Measurements from ENCODE around the gene MBTD1. TPM values are rescaled to one million over a fixed set of nuclear protein-coding genes. Genes with fewer than 3 reads are reported as not detected.

The MBTD1 gene
- total and polyA plus RNA-seq, 10 of the 15 experiments (the other 5 are each of a cell fraction or from before 2014, with no cell fraction given): 1.3 to 16.7 (median 9.5) TPM

DNA sequence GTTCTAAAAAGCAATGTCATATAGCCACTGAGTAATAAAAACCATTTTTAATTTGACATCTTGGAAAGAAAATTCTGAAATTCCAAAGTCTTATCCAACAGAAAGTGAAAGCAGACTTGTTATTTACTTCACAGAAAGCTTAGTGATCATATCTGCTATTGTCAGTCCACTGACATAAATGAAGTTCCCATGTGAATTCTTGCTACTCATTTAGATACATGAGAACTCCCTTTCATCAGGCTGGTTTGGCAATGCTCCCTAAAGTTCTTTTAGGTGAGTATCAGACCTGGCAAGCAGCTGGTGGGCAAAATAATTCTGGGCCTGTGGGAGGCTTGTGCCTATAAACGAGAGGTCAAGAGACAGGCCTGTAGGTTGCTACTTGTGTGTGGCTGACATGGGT is 70.2 kb downstream of the MBTD1 start:
- ChIA-PET CTCF (no interaction called here), POLR2A (no interaction called here), RAD21 (ENCODE audit: unreplicated experiment) (no interaction called here), SMC1A (ENCODE audit: uncharacterized antibody, unreplicated experiment) (no interaction called here)
- ATAC-seq (no peak), DNase-seq (ENCODE audit: low read depth, low spot score) (no peak), FAIRE-seq (no peak)
- Histone ChIP-seq H3K9me3 (replicated peaks; ENCODE audit: control insufficient read depth, insufficient read depth, low read length) (no peaks in the 10 kb centered on the region), H3K4me2 (ENCODE audit: control insufficient read depth, insufficient read depth) (no peak overlapping the region), H3K4me3 (no peak overlapping the region), H3K79me2 (ENCODE audit: control insufficient read depth, insufficient read depth, low read length) (no peaks in the 10 kb centered on the region), H3K27ac (ENCODE audit: control insufficient read depth, insufficient read depth) (no peak overlapping the region), H3K4me1 (ENCODE audit: control insufficient read depth, insufficient read depth, low read length) (no peaks in the 10 kb centered on the region), H4K20me1 (ENCODE audit: control insufficient read depth, insufficient read depth) (no peaks in the 10 kb centered on the region), H3K36me3 (ENCODE audit: control insufficient read depth in 2 of 2, insufficient read depth in 2 of 2, low read length in 1 of 2) (peaks cover 2 to 23% of the 10 kb centered on the region in 2 experiments), H3K27me3 (replicated peaks in 1 of 2; ENCODE audit: control insufficient read depth in 2 of 2, insufficient read depth in 2 of 2, low read length in 1 of 2) (no peaks in the 10 kb centered on the region), H3K9ac (ENCODE audit: control insufficient read depth, insufficient read depth, low read length) (no peak overlapping the region), H2AFZ (ENCODE audit: control insufficient read depth, low read depth, low read length) (no peak overlapping the region)
- BruUV-seq (replicated peaks): no TSS peak
- in situ Hi-C loops (cut with MboI): loop anchor here (10.0 kb wide), 1 partner anchor 345 kb away; no protein-coding TSS in a partner anchor
- TF ChIP-seq, protein P1, sequence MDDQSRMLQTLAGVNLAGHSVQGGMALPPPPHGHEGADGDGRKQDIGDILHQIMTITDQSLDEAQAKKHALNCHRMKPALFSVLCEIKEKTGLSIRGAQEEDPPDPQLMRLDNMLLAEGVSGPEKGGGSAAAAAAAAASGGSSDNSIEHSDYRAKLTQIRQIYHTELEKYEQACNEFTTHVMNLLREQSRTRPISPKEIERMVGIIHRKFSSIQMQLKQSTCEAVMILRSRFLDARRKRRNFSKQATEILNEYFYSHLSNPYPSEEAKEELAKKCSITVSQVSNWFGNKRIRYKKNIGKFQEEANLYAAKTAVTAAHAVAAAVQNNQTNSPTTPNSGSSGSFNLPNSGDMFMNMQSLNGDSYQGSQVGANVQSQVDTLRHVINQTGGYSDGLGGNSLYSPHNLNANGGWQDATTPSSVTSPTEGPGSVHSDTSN (IDR thresholded peaks at IDR 0.05; ENCODE audit: insufficient replicate concordance, low read depth, low read length): no peak
- TF ChIP-seq, protein P2, sequence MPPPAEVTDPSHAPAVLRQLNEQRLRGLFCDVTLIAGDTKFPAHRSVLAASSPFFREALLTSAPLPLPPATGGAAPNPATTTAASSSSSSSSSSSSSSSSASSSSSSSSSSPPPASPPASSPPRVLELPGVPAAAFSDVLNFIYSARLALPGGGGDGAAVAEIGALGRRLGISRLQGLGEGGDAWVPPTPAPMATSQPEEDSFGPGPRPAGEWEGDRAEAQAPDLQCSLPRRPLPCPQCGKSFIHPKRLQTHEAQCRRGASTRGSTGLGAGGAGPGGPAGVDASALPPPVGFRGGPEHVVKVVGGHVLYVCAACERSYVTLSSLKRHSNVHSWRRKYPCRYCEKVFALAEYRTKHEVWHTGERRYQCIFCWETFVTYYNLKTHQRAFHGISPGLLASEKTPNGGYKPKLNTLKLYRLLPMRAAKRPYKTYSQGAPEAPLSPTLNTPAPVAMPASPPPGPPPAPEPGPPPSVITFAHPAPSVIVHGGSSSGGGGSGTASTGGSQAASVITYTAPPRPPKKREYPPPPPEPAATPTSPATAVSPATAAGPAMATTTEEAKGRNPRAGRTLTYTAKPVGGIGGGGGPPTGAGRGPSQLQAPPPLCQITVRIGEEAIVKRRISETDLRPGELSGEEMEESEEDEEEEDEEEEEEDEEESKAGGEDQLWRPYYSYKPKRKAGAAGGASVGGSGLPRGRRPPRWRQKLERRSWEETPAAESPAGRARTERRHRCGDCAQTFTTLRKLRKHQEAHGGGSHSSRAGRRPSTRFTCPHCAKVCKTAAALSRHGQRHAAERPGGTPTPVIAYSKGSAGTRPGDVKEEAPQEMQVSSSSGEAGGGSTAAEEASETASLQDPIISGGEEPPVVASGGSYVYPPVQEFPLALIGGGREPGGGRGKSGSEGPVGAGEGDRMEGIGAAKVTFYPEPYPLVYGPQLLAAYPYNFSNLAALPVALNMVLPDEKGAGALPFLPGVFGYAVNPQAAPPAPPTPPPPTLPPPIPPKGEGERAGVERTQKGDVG (CRISPR knock-in tag; IDR thresholded peaks at IDR 0.05): no peak
- TF ChIP-seq EZH2 (IDR thresholded peaks at IDR 0.05; ENCODE audit: borderline replicate concordance, control insufficient read depth, low read depth, low read length) (no peak), CEBPB (IDR thresholded peaks at IDR 0.05; ENCODE audit: borderline replicate concordance in 1 of 2, low read depth in 2 of 2, low read length in 2 of 2) (no peak), SIX5 (IDR thresholded peaks at IDR 0.05; ENCODE audit: low read depth, low read length, severe bottlenecking) (no peak)
- TF ChIP-seq, protein P3, sequence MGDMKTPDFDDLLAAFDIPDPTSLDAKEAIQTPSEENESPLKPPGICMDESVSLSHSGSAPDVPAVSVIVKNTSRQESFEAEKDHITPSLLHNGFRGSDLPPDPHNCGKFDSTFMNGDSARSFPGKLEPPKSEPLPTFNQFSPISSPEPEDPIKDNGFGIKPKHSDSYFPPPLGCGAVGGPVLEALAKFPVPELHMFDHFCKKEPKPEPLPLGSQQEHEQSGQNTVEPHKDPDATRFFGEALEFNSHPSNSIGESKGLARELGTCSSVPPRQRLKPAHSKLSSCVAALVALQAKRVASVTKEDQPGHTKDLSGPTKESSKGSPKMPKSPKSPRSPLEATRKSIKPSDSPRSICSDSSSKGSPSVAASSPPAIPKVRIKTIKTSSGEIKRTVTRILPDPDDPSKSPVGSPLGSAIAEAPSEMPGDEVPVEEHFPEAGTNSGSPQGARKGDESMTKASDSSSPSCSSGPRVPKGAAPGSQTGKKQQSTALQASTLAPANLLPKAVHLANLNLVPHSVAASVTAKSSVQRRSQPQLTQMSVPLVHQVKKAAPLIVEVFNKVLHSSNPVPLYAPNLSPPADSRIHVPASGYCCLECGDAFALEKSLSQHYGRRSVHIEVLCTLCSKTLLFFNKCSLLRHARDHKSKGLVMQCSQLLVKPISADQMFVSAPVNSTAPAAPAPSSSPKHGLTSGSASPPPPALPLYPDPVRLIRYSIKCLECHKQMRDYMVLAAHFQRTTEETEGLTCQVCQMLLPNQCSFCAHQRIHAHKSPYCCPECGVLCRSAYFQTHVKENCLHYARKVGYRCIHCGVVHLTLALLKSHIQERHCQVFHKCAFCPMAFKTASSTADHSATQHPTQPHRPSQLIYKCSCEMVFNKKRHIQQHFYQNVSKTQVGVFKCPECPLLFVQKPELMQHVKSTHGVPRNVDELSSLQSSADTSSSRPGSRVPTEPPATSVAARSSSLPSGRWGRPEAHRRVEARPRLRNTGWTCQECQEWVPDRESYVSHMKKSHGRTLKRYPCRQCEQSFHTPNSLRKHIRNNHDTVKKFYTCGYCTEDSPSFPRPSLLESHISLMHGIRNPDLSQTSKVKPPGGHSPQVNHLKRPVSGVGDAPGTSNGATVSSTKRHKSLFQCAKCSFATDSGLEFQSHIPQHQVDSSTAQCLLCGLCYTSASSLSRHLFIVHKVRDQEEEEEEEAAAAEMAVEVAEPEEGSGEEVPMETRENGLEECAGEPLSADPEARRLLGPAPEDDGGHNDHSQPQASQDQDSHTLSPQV (IDR thresholded peaks at IDR 0.05): no peak
- TF ChIP-seq, protein P4, sequence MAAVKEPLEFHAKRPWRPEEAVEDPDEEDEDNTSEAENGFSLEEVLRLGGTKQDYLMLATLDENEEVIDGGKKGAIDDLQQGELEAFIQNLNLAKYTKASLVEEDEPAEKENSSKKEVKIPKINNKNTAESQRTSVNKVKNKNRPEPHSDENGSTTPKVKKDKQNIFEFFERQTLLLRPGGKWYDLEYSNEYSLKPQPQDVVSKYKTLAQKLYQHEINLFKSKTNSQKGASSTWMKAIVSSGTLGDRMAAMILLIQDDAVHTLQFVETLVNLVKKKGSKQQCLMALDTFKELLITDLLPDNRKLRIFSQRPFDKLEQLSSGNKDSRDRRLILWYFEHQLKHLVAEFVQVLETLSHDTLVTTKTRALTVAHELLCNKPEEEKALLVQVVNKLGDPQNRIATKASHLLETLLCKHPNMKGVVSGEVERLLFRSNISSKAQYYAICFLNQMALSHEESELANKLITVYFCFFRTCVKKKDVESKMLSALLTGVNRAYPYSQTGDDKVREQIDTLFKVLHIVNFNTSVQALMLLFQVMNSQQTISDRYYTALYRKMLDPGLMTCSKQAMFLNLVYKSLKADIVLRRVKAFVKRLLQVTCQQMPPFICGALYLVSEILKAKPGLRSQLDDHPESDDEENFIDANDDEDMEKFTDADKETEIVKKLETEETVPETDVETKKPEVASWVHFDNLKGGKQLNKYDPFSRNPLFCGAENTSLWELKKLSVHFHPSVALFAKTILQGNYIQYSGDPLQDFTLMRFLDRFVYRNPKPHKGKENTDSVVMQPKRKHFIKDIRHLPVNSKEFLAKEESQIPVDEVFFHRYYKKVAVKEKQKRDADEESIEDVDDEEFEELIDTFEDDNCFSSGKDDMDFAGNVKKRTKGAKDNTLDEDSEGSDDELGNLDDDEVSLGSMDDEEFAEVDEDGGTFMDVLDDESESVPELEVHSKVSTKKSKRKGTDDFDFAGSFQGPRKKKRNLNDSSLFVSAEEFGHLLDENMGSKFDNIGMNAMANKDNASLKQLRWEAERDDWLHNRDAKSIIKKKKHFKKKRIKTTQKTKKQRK (IDR thresholded peaks at IDR 0.05; ENCODE audit: low read depth, low read length): no peak
- intact Hi-C loops (cut with micrococcal nuclease; ENCODE audit: unreplicated experiment): no loop called here
- 59% methylated on average over 1 of the region's 1 CpG for WGBS (ENCODE audit: insufficient coverage, insufficient replicate concordance, low lambda C conversion rate, missing lambda C conversion rate)

Measured in GM12878 (cell line).